CD4-positive, alpha-beta T cell (primary cell): ENCODE results near the gene MUC4. TPM values are rescaled to one million over a fixed set of nuclear protein-coding genes. Genes with fewer than 3 reads are reported as not detected.
"Not testable (repeated sequence)": the region's sequence is repeated elsewhere in the genome, so short reads cannot be mapped to it uniquely, and the experiment has no call there.

Source experiments
- ATAC-seq: fragments of 200-7000 bp; cut with Tn5 transposase; one replicate; pipeline ENCODE4 v1.10.0; 2022; ENCODE audit warnings: mild to moderate bottlenecking; ENCODE audit not compliant: poor library complexity
- CTCF ChIA-PET: fragments of 350-600 bp; sonication (Branson Sonifier 250); formaldehyde crosslinking; loops from one replicate; lab custom pipeline; 2021; ENCODE audit warnings: antibody characterized with exemption, inconsistent platforms; lab: Charles Lee
- POLR2A ChIA-PET: fragments of 350-600 bp; sonication (Branson Sonifier 250); formaldehyde crosslinking; loops from one replicate; lab custom pipeline; 2021; ENCODE audit warnings: antibody characterized with exemption, inconsistent platforms; lab: Charles Lee
- DNase-seq, 14 experiments: peaks; one replicate each; pipeline ENCODE4 v3.0.0-alpha.2; 2013 to 2020; ENCODE audit warnings: mixed read lengths in 2 of 14
- H3K27ac ChIP-seq, 2 donors: one replicate each; pipeline versions ENCODE4 v1.5.1 to v1.7.0; 2013; ENCODE audit warnings: low read length in 2 of 2, low read depth in 1 of 2, mild to moderate bottlenecking in 1 of 2
- H3K27me3 ChIP-seq, 2 experiments: 1 replicate in 1 of 2; 2 replicates in 1 of 2; pipeline versions ENCODE4 v1.6.1 to v1.7.0; 2013; ENCODE audit warnings: low read length in 2 of 2, control low read depth in 1 of 2, mild to moderate bottlenecking in 1 of 2, moderate library complexity in 1 of 2; ENCODE audit not compliant: insufficient read depth in 2 of 2, control insufficient read depth in 1 of 2
- H3K36me3 ChIP-seq: one replicate; pipeline ENCODE4 v1.6.1; 2013; ENCODE audit warnings: low read length, control low read depth; ENCODE audit not compliant: insufficient read depth
- H3K4me1 ChIP-seq: one replicate; pipeline ENCODE4 v1.6.1; 2013; ENCODE audit warnings: low read length, control low read depth; ENCODE audit not compliant: insufficient read depth
- H3K4me3 ChIP-seq: one replicate; pipeline ENCODE4 v1.5.1; 2013; ENCODE audit warnings: mild to moderate bottlenecking, low read length, moderate library complexity
- H3K9me3 ChIP-seq, 2 experiments: 1 replicate in 1 of 2; 2 replicates in 1 of 2; pipeline versions ENCODE4 v1.6.1 to v1.7.0; 2013; ENCODE audit warnings: low read length in 2 of 2, mild to moderate bottlenecking in 2 of 2, control low read depth in 1 of 2, moderate library complexity in 1 of 2; ENCODE audit not compliant: control insufficient read depth in 1 of 2, insufficient read depth in 1 of 2
- H3K27ac Mint-ChIP-seq: one replicate; pipeline ENCODE4 v1.8.0; 2020; ENCODE audit warnings: mixed read lengths
- H3K27me3 Mint-ChIP-seq: one replicate; pipeline ENCODE4 v1.8.0; 2021; ENCODE audit warnings: mixed read lengths
- H3K36me3 Mint-ChIP-seq: one replicate; pipeline ENCODE4 v1.8.0; 2021; ENCODE audit warnings: low read depth, mixed read lengths
- H3K4me1 Mint-ChIP-seq: one replicate; pipeline ENCODE4 v1.8.0; 2021; ENCODE audit warnings: low read depth, mixed read lengths
- H3K4me3 Mint-ChIP-seq: one replicate; pipeline ENCODE4 v1.8.0; 2020; ENCODE audit warnings: mild to moderate bottlenecking, mixed read lengths
- H3K9me3 Mint-ChIP-seq: one replicate; pipeline ENCODE4 v1.8.0; 2020; ENCODE audit warnings: mixed read lengths
- CTCF ChIP-seq: fragments of 200-600 bp; IDR thresholded peaks from one replicate; pipeline ENCODE4 v1.8.0; 2022; ENCODE audit warnings: antibody characterized with exemption, mild to moderate bottlenecking
- intact Hi-C, 2 experiments: fragments of 100-400 bp; cut with DNase I in 1 of 2; cut with micrococcal nuclease in 1 of 2; formaldehyde crosslinking; loops; one replicate each; pipeline versions ENCODE4 v1.15.1 to v1.9.0; 2023 to 2025; cut with DNase I, micrococcal nuclease
- total RNA-seq, 174 experiments: library from RNA in 2 of 174; stranded (reverse) in 2 of 174; gene quantifications; one replicate each; pipeline ENCODE4 v1.2.3 and lab custom pipeline; 2021 to 2026

MUC4 gene
- total RNA-seq, 2 experiments from 2014 or later = not detected

GRCh38 chr3:195794708-195795107 lies 17.0 kb downstream of the MUC4 start:
- H3K9me3 ChIP-seq = no peaks in the 10 kb centered on the region

GRCh38 chr3:195792621-195793020 lies 19.1 kb downstream of the MUC4 start:
- H3K27ac ChIP-seq, H3K27me3 ChIP-seq, ATAC-seq, H3K27me3 Mint-ChIP-seq, H3K27ac Mint-ChIP-seq, H3K36me3 ChIP-seq, H3K36me3 Mint-ChIP-seq, POLR2A ChIA-PET, CTCF ChIA-PET, H3K4me3 ChIP-seq, H3K9me3 Mint-ChIP-seq, H3K4me3 Mint-ChIP-seq, DNase-seq, intact Hi-C loops: not testable (repeated sequence)
- peaks cover 26% of the 10 kb centered on the region for H3K4me1 Mint-ChIP-seq
- peaks cover 0 to 14% of the 10 kb centered on the region in 2 experiments for H3K9me3 ChIP-seq
- peaks cover 22% of the 10 kb centered on the region for H3K4me1 ChIP-seq

More at GRCh38 chr3:195794708-195795107, 17.0 kb downstream of the MUC4 start:
- CTCF ChIA-PET = no interaction called here
- Histone ChIP-seq H3K27ac (no peak overlapping the region), H3K36me3 (no peaks in the 10 kb centered on the region), H3K4me3 (no peak overlapping the region), H3K27me3 (peaks cover 0 to 6% of the 10 kb centered on the region in 2 experiments), H3K4me1 (peaks cover 4% of the 10 kb centered on the region)
- H3K4me1 Mint-ChIP-seq = peaks cover 11% of the 10 kb centered on the region
- POLR2A ChIA-PET = no interaction called here
- H3K4me3 Mint-ChIP-seq = no peak overlapping the region
- no peaks in the 10 kb centered on the region for H3K27me3 Mint-ChIP-seq
- intact Hi-C loops = no loop called here
- H3K27ac Mint-ChIP-seq = no peak overlapping the region
- no peak for DNase-seq
- TF ChIP-seq CTCF = no peak
- no peaks in the 10 kb centered on the region for H3K36me3 Mint-ChIP-seq
- H3K9me3 Mint-ChIP-seq = no peaks in the 10 kb centered on the region
- ATAC-seq = no peak

GRCh38 chr3:195790901-195791300 lies 20.8 kb downstream of the MUC4 start:
- DNase-seq = no peak
- no peaks in the 10 kb centered on the region for H3K36me3 Mint-ChIP-seq

More at GRCh38 chr3:195790901-195791300, 20.8 kb downstream of the MUC4 start:
- Histone ChIP-seq H3K9me3 (peaks cover 4 to 24% of the 10 kb centered on the region in 2 experiments), H3K36me3 (no peaks in the 10 kb centered on the region), H3K4me3 (no peak overlapping the region), H3K27ac (no peak overlapping the region), H3K4me1 (peaks cover 26% of the 10 kb centered on the region), H3K27me3 (peaks cover 0 to 6% of the 10 kb centered on the region in 2 experiments)
- H3K4me3 Mint-ChIP-seq = no peak overlapping the region
- no peak for ATAC-seq
- TF ChIP-seq CTCF = no peak
- H3K4me1 Mint-ChIP-seq = peaks cover 35% of the 10 kb centered on the region
- POLR2A ChIA-PET = no interaction called here
- no peak overlapping the region for H3K27ac Mint-ChIP-seq
- intact Hi-C loops = no loop called here
- CTCF ChIA-PET = no interaction called here
- H3K27me3 Mint-ChIP-seq = no peaks in the 10 kb centered on the region
- peaks cover 10% of the 10 kb centered on the region for H3K9me3 Mint-ChIP-seq
